NCI-H345 treated with DMSO at 0.1 percent for 48 hours (cell line): Measurements from ENCODE around the gene IKBKG.
"Not testable (repeated sequence)": the region's sequence is repeated elsewhere in the genome, so short reads cannot be mapped to it uniquely, and the experiment has no call there.

ENCODE experiments used
- DNase-seq: peaks from one replicate; lab custom pipeline; 2025; ENCODE audit not compliant: unreplicated experiment; lab: John Stamatoyannopoulos, UW

Gene IKBKG, protein sequence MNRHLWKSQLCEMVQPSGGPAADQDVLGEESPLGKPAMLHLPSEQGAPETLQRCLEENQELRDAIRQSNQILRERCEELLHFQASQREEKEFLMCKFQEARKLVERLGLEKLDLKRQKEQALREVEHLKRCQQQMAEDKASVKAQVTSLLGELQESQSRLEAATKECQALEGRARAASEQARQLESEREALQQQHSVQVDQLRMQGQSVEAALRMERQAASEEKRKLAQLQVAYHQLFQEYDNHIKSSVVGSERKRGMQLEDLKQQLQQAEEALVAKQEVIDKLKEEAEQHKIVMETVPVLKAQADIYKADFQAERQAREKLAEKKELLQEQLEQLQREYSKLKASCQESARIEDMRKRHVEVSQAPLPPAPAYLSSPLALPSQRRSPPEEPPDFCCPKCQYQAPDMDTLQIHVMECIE

DNA sequence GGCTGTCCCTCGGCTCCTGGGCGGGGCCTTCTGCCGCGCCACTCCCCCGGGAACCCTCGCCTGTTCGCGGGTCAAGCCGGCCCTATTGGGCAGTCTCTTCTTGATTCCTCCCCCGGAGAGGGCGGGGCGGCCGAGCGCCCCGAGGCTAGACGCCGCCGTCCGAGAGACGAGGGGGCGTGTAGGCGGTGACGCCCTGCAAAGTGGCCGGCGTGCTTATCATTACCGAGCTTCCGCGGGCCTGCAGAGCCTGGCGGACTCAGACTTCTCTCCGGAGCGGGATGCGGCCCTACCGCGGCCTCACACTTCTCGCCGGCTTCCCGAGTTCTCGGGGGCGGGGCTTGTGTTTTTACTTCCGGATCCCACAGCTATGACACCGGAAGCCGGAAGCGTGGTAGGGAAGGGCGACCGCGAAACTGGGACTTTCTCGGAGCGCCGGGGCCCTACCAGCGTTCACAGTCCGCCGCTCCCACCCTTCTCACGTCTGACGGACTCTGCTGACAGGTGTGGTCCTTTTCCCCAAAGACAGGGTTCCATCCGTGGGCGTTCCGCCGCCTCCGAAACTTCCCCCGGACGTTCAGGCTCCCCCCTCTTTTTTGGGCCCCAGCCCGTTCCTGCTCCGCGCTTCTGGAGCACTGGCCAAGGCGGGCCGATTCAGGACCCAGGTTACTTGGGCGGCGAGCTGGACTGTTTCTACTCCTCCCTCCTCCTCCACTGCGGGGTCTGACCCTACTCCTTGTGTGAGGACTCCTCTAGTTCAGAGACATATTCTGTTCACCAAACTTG is at the start of gene IKBKG:
IKBKG (plus strand) TSS at position 376 of the 783 bp plus-strand sequence. CDS start 4,383 bp downstream, outside the sequence.
- peak; percentile 70 for DNase-seq

- DNase-seq = not testable (repeated sequence)
Observed at GRCh38 chrX:154501423-154501822, 46.0 kb upstream of the IKBKG start.

DNA sequence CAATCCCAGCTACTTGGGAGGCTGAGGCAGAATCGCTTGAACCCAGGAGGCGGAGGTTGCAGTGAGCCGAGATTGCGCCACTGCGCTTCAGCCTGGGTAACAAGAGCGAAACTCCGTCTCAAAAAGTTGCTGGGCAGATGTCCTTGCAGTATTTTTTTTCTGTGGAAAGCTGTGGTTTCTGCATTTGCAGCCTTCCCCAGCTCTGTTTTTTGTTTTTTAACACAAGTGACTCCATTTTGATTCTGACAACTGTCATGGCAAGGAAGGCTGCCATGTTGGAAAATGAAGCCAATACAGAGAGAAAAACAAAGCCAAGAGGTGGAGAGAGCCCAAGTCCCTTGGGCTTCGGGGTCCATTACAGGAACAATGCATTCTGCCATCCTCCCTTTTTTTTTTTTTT is 45.3 kb upstream of the IKBKG start:
- no peak for DNase-seq

DNA sequence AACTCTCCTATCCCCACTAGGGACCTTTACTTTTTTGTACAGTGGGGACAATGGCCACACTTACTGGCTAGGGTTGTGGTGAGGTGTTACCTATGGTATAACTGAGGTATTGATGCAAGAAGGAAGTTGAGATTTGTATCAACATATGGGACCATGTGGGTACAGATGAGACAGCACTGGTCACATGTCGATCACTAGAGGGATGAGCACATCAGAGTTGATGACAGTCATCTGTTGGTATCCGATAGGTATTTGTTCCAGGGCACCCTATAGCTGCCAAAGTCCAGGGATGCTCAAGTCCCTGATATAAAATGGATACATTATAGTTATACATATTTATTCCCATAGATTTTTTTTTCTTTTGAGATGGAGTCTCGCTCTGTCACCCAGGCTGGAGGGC is 44.4 kb upstream of the IKBKG start:
- no peak for DNase-seq

DNA sequence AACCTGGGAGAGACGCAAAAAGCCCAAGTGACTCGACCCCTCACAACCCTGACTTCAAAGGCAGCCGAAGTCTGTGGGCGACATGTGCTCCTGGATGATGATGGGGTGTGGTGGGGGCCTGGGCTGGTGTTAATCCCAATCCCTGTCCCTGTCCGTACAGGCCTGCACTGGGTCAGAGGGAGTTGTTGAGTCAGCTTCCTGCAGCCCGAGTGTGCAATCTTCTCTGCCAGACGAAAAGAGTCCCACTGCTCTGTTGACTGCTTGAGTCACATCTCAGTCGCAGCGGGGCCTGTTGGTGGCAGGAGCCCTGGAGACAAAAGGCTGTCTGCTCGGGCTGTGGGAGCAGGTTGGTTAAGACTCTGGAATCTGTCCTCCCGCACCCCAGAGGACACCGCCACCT is 41.7 kb upstream of the IKBKG start:
- no peak for DNase-seq

GRCh38 chrX:154506483-154507332 is 40.7 kb upstream of the IKBKG start:
- DNase-seq = no peak

GRCh38 chrX:154507673-154508383 is 39.6 kb upstream of the IKBKG start:
- DNase-seq = no peak

- no peak for DNase-seq
Observed at GRCh38 chrX:154508384-154508745, 39.1 kb upstream of the IKBKG start.

DNA sequence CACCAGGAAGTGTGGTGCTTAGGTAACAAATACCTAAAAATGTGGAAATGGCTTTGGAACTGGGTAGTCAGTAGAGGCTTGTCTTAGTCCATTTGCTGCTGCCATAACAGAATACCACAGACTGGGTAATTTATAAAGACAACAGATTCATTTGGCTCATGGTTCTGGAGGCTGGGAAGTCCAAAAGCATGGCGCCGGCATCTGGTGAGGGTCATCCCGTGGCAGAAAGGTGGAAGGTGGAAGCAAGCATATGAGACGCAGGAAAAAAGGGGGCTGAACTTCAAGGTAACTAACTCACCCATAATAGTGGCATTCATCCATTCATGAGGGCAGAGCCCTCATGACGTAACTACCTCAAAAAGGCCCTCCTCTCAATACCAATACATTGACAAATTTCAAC is 38.0 kb upstream of the IKBKG start:
- no peak for DNase-seq

- no peak for DNase-seq
Observed at GRCh38 chrX:154511761-154512160, 35.7 kb upstream of the IKBKG start.

DNA sequence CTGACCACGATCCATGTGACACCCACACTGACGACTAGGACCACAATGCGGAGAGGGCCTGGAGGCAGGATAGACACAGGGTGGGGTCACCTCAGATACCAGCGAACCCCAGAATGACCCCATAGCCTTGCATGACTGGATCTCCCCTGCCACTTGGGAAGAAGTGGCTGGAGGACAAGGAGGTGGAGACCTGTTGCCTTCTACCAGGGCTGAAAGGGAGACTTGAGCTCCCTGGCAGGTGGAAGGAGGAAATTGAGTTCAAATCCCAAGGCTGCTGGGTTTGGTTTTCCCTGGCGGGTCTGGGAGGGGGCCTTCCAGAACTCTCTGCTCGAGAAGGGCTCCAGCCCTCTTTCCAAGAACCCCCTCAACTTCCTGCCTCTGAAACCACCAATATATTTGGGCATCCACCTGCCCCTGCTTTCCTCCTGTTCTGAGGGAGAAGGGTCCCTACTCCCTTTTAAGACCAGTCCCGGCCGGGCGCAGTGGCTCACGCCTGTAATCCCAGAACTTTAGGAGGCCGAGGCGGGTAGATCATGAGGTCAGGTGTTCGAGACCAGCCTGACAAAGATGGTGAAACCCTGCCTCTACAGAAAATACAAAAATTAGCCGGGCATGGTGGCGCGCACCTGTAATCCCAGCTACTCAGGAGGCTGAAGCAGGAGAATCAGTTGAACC is 34.4 kb upstream of the IKBKG start:
- DNase-seq = no peak

GRCh38 chrX:154513716-154514115 is 33.7 kb upstream of the IKBKG start:
- no peak for DNase-seq

DNA sequence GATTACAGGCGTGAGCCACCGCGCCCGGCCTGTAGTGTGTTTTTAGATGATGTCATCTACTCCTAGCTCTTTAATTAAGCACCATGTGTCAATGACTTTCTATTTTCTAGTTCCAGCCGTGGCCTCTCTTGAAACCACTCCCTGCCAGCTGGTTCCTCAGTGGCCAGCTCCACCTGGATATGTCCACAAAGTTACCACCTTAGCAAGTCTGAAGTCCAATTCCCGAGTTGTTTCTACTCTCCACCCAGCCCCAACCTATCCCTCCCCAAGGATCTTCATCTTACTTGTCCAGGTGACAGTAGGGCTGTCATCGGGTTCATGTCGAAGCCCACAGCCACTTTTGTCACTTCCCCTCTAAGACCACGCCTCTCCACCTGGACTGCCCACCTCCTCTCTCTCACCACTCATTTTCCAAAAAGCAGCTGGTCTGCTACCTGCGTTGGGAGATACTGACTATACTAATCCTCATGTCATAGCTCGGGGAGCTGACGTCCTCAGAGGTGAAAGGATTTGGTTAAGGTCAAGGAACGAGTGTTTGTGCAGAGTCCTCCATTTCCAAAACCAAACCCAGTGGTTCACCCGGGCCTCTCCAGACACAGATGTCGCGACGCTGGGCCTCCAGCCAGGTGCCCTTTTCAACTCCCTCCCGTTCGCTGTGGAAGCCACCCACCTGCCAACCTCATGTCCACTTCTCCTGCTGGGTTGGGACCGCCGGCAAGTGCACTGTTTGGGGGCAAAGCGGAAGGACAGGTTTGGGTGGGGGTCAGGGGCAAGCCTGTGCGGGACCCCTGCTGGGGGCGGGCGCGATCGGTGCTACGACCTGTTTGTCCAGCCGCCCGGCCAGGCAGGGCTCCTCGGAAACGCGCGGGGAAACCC is 32.1 kb upstream of the IKBKG start:
- peak; percentile 6 for DNase-seq

DNA sequence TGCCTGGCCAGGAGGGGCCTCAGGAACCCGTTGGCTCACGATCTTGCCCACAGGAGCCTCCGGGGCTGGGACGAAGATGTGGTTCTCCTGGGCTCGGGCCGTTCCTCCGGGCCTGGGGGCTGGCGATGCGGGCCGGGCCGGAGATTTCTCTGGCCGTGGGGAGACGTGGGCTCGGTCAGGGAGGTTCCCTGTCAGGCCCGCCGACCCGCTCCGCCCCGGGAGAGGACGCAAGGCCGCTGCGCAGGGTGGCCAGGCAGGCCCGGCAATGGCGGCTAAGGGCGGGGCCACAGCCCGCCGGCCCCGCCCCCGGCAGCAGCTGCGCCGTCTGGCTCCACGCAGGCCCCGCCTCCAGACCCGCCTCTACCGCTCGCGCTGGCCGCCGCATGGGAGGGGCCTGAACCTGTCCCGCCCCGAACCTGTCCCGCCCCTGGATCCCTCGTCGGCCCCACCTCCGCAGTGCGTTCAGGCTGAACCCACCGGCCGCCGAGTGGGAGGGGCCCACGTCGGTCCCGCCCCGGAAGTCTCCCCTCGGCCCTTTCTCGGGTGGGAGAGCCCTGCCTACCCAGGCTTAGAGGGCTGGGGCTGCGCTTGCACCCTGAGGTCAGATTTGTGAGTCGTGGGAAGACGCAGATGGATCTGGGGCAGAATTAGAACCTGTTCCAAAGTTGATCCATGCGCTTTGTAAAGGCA is 31.3 kb upstream of the IKBKG start, which contains the start of gene FAM3A:
FAM3A (minus strand) TSS at position 267 of the 690 bp plus-strand sequence. CDS start 460 bp downstream, outside the sequence.
- peak; percentile 77 for DNase-seq

- no peak for DNase-seq
Observed at GRCh38 chrX:154516656-154517100, 30.7 kb upstream of the IKBKG start.

GRCh38 chrX:154517101-154517781 is 30.2 kb upstream of the IKBKG start:
- no peak for DNase-seq

DNA sequence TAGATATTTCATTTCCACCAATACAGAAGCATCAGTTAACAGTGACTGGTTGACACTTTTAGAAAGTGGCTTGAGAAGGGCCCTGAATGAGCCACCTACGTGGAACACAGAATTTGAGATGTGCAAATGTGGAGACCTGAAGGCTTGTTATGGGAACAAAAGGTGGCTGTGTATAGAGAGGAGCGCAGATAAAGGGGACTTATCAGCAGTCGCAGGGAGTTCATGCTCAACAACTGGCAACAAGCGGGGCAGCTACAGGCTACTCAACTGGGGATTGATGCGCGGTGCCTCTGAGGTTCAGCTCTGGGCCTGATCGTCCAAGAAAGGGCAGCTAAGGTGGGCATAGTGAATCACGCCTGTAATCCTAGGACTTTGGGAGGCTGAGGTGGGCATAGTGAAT is 28.0 kb upstream of the IKBKG start:
- DNase-seq = no peak
